Measurements from ENCODE around the gene TLX2. TPM values are rescaled to one million over a fixed set of nuclear protein-coding genes. Genes with fewer than 3 reads are reported as not detected.

Gene TLX2
- total RNA-seq, 1 donor from 2014 or later = not detected

DNA sequence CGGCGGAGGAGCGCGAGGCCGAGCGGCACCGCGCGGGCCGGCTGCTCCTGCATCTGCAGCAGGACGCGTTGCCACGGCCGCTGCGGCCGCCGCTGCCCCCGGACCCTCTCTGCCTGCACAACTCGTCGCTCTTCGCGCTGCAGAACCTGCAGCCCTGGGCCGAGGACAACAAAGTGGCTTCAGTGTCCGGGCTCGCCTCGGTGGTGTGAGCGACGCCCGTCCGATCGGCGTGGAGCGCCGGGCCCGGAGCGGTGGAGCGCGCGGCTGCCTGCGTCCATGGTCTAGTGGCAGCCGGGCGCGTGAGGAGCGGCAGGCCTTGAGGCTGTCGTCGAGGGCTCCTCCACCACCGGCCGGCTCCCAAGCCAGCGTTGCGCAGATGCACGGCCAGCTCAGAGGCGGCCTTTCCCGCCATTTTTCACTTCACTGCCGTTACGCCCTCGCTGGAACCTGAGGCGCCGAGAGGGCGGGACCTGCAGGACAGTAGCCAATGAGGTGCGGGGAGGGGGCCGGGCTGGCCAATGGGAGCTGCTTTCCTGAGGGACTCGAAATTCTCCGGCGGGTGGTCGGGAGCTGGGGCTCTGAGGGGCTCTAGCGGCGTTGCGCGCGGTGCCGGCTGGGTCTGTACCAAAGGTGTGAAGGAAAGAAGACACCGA lies 1.9 kb downstream of the TLX2 start:
- DNase-seq (ENCODE audit: low read depth) = no peak
- H3K4me3 ChIP-seq (ENCODE audit: low read depth, low read length) = no peak overlapping the region

DNA sequence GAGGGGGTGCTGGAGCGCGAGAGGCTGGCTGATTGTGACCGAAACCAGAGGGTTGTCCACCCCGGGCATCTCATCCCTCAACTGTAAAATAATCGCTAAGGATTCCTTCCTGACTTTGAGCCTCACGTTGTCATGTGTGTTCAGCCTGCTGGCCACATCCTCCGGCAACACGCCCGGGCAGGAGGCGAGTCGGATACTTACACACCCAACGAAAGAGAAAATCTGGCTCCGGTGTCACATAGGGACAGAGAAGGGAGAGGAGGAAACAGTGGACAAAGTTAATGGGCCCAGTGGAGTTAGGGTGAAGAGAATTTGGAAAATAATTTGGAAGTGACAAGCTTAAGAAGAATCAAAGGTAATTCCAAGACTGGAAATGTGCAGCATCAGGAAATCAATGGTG lies 2.4 kb downstream of the TLX2 start:
- DNase-seq (ENCODE audit: low read depth) = no peak
- H3K4me3 ChIP-seq (ENCODE audit: low read depth, low read length) = no peak overlapping the region
- no peak for TF ChIP-seq CTCF (conservative IDR thresholded peaks at IDR 0.05; ENCODE audit: low read depth, low read length)

More for the DNA sequence above, 1.9 kb downstream of the TLX2 start:
- no peak for TF ChIP-seq CTCF (conservative IDR thresholded peaks at IDR 0.05; ENCODE audit: low read depth, low read length)

- H3K4me3 ChIP-seq (ENCODE audit: low read depth, low read length) = no peak overlapping the region
- TF ChIP-seq CTCF (conservative IDR thresholded peaks at IDR 0.05; ENCODE audit: low read depth, low read length) = no peak
Observed at GRCh38 chr2:74522516-74522915, 8.3 kb downstream of the TLX2 start.

GRCh38 chr2:74524005-74524404 lies 9.8 kb downstream of the TLX2 start:
- DNase-seq (ENCODE audit: low read depth) = no peak
- no peak for TF ChIP-seq CTCF (conservative IDR thresholded peaks at IDR 0.05; ENCODE audit: low read depth, low read length)
- H3K4me3 ChIP-seq (ENCODE audit: low read depth, low read length) = no peak overlapping the region

More at GRCh38 chr2:74522516-74522915, 8.3 kb downstream of the TLX2 start:
- DNase-seq (ENCODE audit: low read depth) = no peak

- no peak for TF ChIP-seq CTCF (conservative IDR thresholded peaks at IDR 0.05; ENCODE audit: low read depth, low read length)
- no peak overlapping the region for H3K4me3 ChIP-seq (ENCODE audit: low read depth, low read length)
- no peak for DNase-seq (ENCODE audit: low read depth)
Observed at GRCh38 chr2:74524955-74525716, 10.9 kb downstream of the TLX2 start.

DNA sequence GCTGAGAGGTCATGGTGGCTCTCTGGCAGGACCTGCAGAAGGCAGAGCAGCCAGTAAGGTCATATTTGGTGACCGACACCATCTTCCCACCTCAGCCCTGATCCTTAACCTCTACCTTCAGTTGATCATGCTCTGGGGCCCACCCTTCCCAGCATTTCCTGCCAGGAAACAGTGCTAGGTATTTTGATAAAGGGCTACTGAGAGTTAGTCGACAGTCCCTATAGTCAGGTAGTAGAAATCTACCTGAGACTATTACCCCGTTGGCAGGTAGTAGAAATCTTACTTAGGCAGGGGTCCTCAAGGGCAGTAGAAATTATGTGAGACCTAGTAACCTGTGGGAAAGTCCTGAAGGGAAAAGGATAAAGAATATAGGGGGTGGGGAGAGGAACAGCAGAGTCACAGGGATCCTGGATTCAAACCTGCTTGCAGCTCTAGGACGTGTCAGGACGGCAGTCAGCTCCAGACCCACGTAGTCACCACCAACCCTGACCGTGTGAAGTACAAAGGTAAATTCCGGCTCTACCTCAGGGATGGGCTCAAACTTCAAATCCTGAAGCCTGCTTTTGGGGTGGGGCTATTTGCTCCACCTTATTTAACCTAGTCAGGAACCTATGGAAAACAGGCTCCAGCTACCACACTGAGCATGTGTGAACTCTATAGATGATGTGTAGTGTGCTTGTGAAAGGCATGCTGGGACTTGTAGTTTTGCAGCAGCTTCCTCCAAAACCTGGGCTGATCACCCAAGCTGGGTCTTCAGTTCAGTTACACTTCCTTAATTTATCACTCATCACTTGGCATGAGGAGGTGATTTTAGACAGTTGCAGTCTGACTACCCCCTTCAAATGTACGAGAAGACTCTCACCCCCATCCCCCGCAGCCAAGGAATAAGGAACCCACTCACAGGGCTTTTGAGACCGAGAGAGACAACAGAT lies 11.7 kb downstream of the TLX2 start, which contains the start of gene DQX1:
Gene DQX1 (minus strand): TSS at position 515 of the 932 bp plus-strand sequence. CDS start 502 bp downstream, at position 13.
- no peak for DNase-seq (ENCODE audit: low read depth)
- no peak for TF ChIP-seq CTCF (conservative IDR thresholded peaks at IDR 0.05; ENCODE audit: low read depth, low read length)
- no peak within 1 kb of the TSS for H3K4me3 ChIP-seq (ENCODE audit: low read depth, low read length)
